Measurements from ENCODE around the gene NAT8L. TPM values are rescaled to one million over a fixed set of nuclear protein-coding genes. Genes with fewer than 3 reads are reported as not detected.

NAT8L gene
- total and polyA plus RNA-seq, 2 of the 13 experiments (the other 11 are each of a cell fraction or from before 2014, with no cell fraction given), result 2.2 to 3.3 TPM

DNA sequence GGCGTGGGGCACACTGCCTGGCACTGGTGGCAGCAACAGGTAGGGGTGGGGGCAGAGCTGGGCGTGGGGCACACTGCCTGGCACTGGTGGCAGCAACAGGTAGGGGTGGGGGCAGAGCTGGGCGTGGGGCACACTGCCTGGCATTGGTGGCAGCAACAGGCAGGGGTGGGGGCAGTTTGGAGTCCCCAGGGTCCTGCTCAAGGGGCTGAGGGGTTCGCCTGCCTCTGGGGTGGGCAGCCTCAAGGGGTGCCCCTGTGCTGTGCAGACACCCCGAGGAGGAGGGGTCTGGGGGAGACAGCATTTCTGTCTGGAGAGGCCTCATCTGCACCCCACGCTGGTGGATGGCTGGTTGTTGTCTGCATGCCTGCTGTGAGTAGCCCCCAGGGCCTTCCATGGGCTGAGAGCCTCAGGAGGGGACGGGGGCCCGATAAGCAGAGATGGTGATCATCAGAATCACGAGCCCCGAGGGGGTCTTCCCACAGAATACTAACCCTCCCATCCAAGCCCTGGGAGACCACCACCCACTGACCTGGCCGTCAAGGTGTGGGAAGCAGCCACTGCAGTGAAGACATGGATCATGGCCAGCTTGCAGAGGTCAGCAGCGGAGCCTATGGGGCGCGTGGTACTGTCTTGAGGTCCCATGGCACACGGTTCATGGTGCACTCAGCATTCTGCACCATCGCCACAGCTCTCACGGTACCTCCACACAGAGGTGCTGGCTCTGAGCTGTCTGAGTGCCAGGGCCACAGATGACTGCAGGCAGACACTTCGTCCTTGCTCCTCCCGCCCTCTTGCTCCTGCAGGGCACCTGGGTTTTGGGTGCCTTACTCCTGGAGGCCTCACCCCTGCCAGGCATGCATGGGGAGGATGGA is 21.5 kb downstream of the NAT8L start:
- POLR2A ChIA-PET, result no interaction called here
- intact Hi-C loops (cut with micrococcal nuclease; ENCODE audit: unreplicated experiment), result no loop called here
- Histone ChIP-seq H3K27me3 (ENCODE audit: control insufficient read depth in 1 of 2, insufficient read depth in 2 of 2, low read length in 2 of 2) (peaks cover 5 to 28% of the 10 kb centered on the region in 2 experiments), H4K20me1 (ENCODE audit: insufficient read depth, low read length) (no peaks in the 10 kb centered on the region), H3K9ac (ENCODE audit: insufficient read depth, low read depth, low read length) (no peak overlapping the region), H3K79me2 (ENCODE audit: insufficient read depth, low read length) (no peaks in the 10 kb centered on the region), H2AFZ (ENCODE audit: low read length) (no peak overlapping the region), H3K9me3 (ENCODE audit: low read length) (no peaks in the 10 kb centered on the region), H3K36me3 (replicated peaks in 1 of 2; ENCODE audit: control insufficient read depth in 1 of 2, insufficient read depth in 2 of 2, low read length in 2 of 2) (no peaks in the 10 kb centered on the region), H3K4me1 (ENCODE audit: insufficient read depth, low read length) (peaks cover 38% of the 10 kb centered on the region), H3K4me2 (ENCODE audit: low read depth, low read length) (no peak overlapping the region), H3K27ac (ENCODE audit: extremely low read length, insufficient read depth, low read length) (no peak overlapping the region), H3K4me3 (replicated peaks in 1 of 3; ENCODE audit: insufficient read depth in 1 of 3, low read depth in 2 of 3, low read length in 3 of 3) (no peak overlapping the region)
- WGBS (ENCODE audit: low lambda C conversion rate), result 49% methylated on average over 10 of the region's 19 CpGs
- FAIRE-seq, result no peak
- no peak for ATAC-seq
- BruUV-seq (replicated peaks), result no TSS peak
- in situ Hi-C loops (cut with HindIII; ENCODE audit: extremely low pct_ligation_motif_present, low pct_unique_long_range_greater_than_20kb), result no loop called here
- DNase-seq (ENCODE audit: low spot score), result no peak
- CTCF ChIA-PET (ENCODE audit: low intra/inter-chr PET ratio, low total read pairs), result no interaction called here
- TF ChIP-seq ZNF552 (CRISPR knock-in tag; IDR thresholded peaks at IDR 0.05; ENCODE audit: borderline replicate concordance) (no peak), HNF1A (IDR thresholded peaks at IDR 0.05; ENCODE audit: low read depth) (no peak), HNF1A (CRISPR knock-in tag; IDR thresholded peaks at IDR 0.05; ENCODE audit: borderline replicate concordance) (no peak), GATAD2A (CRISPR knock-in tag; IDR thresholded peaks at IDR 0.05) (no peak), NR1H2 (CRISPR knock-in tag; IDR thresholded peaks at IDR 0.05; ENCODE audit: borderline replicate concordance, low read depth) (no peak), ZFP82 (CRISPR knock-in tag; IDR thresholded peaks at IDR 0.05; ENCODE audit: borderline replicate concordance) (no peak), ZNF674 (CRISPR knock-in tag; IDR thresholded peaks at IDR 0.05; ENCODE audit: low read depth) (no peak), FLYWCH1 (CRISPR knock-in tag; IDR thresholded peaks at IDR 0.05) (no peak), ZNF749 (CRISPR knock-in tag; IDR thresholded peaks at IDR 0.05; ENCODE audit: borderline replicate concordance) (no peak), TMF1 (CRISPR knock-in tag; IDR thresholded peaks at IDR 0.05; ENCODE audit: low read depth) (no peak), TRIM24 (CRISPR knock-in tag; IDR thresholded peaks at IDR 0.05) (no peak), CBX2 (IDR thresholded peaks at IDR 0.05; ENCODE audit: low read depth, low read length) (no peak), CBX2 (CRISPR knock-in tag; IDR thresholded peaks at IDR 0.05; ENCODE audit: low read depth) (no peak), PAX8 (CRISPR knock-in tag; IDR thresholded peaks at IDR 0.05; ENCODE audit: borderline replicate concordance) (no peak), DNMT1 (CRISPR knock-in tag; IDR thresholded peaks at IDR 0.05) (no peak), ZNF263 (CRISPR knock-in tag; IDR thresholded peaks at IDR 0.05) (no peak)
- TF ChIP-seq, protein P1, sequence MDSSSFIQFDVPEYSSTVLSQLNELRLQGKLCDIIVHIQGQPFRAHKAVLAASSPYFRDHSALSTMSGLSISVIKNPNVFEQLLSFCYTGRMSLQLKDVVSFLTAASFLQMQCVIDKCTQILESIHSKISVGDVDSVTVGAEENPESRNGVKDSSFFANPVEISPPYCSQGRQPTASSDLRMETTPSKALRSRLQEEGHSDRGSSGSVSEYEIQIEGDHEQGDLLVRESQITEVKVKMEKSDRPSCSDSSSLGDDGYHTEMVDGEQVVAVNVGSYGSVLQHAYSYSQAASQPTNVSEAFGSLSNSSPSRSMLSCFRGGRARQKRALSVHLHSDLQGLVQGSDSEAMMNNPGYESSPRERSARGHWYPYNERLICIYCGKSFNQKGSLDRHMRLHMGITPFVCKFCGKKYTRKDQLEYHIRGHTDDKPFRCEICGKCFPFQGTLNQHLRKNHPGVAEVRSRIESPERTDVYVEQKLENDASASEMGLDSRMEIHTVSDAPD (CRISPR knock-in tag; IDR thresholded peaks at IDR 0.05), result no peak
